Loucy (cell line): ENCODE measurements around the gene KIF1B.

Experiments
- CTCF ChIP-seq: fragments of 200-600 bp; sonication (generic); conservative IDR thresholded peaks from 2 replicates; pipeline ENCODE4 v1.5.1; 2014; ENCODE audit warnings: mild to moderate bottlenecking, antibody characterized with exemption, low read length
- EZH2phosphoT487 ChIP-seq: fragments of 200-600 bp; IDR thresholded peaks from 2 replicates; pipeline ENCODE4 v1.6.1; 2018; ENCODE audit warnings: antibody characterized with exemption, mild to moderate bottlenecking, moderate library complexity, borderline replicate concordance

GRCh38 chr1:10378081-10378841 is 167.9 kb downstream of the KIF1B start:
- TF ChIP-seq CTCF (no peak), EZH2phosphoT487 (no peak)
